ENCODE measurements around the gene NOP56.

NOP56 gene

DNA sequence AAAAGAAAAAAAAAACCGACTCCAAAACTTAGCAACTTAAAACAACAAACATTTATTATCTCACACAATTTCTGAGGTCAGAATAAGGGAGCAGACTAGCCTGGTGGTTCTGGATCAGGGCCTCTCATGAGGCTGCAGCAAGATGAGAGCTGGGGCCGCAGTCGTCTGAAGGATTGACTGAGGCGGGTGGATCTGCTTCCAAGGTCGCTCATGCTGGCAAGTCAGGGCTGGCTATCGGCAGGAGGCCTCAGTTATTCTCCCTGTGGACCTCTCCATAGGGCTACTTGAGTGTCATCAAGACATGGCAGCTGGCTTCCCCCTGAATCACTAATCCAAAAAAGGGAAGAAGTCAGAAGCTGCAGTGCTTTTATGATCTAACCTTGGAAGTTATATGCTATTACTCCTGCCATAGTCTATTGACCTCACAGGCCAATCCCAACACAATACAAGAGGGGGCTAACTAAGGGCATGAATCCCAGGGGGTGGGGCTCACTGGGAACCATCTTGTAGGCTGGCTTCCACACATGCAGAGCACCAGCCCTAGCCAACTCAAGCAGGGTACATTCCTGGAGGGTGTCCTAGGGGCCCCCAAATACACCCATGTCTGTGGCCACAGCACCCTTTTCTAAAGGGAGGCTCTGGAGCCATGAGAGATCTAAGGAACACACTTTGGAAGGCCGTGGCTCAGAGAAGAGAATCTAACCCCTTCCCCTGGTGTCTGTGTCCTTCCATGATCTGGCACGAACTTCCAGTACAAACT, 51.5 kb downstream of the NOP56 start:
- DNase-seq, result no peak

DNA sequence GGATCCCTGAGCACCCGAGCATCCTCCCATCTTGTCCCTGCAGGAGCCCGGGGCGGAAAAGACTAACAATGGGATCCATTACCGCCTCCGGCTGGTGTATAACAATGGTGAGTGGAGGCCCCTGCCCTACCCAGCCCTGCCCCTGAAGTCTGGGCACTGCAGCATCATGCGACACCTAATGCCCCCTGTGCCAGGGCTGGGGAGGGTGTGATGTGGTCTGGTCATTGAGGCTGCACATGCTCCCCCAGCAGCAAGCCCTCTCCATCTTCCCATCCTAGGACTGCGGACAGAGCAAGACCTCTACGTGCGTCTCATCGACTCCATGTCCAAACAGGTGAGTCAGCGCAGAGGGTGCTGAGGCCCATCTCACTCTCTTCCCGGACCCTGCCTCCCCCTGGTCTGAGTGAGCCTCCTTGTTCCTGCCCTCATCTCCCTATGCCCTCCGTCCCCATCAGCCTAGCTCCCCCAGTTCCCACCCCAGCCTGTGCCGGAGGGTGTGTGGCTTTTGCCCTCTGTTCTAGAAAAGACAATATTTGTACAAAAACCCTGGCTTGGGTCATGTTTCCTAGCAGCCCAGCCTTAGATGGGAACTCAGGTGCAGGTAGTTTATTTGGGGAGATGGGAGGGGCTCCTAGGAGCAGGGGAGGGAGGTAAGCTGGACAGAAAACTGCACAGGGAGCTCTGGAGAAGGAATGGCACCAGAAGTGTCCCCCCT, 53.7 kb downstream of the NOP56 start:
- no peak for DNase-seq

DNA sequence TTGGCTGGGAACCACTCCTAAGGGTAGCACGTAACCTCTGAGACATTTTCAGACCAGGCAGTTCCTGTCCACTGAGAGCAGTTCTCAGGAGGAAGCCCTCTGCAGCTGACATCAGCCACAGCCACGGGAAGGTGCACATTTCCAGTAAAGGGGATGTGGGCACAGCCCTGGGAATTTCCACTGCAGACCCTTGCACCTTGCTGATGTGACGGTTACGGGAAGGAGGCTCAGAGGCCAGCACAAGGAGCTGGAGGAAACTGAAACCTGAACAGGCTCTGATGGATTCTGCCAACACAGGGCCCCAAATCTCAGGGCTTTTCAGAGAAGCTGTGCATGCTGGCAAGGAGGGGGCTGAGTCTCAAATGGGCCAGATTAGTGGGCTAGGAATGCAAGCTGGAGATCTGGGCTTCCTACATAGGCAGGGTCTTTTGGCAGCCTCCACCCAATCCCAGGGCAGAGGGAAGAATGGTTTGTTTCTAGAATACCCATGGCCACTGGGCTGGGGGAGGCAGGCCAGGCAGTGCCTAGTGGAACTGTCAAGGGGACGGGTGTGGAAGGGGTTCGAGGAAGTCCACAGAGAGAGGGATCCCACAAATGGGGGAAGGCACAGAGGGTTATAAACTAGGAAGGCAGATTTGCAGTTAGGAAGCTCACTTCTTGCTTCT, 54.4 kb downstream of the NOP56 start:
- no peak for DNase-seq

DNA sequence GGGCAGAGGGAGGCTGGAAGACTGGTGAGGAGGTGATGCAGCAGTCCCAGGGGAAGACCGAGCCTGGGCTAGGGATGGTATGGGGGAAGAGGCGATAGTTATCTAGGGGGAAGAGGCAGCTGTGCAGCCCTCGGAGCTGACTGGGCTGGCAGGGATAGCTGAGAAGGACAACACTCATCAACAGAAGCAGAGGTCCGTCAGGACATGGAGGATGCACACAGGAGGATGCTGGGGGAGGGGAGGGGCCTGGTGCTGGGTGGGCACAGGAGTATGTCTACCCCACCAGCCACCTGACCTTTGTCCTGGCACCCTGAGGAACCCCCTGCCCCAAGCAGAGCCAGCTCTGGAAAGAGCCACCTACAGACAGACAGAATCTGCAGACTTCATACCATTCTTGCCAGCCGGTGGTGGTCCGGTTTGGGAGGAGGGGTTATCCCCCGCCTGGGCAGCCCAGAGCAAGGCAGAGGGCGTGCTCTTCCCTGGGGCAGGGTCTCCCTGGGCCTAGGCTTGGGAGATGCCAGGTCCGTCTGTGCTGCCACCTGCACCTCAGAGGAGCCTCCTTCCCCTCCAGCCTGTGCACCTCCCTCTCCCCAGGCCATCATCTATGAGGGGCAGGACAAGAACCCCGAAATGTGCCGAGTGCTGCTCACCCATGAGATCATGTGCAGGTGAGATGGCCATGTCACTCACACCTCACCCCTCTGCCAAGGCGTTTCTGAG, 55.1 kb downstream of the NOP56 start:
- no peak for DNase-seq

Data from MV-4-11 (cell line).